Testis (tissue), 2 donors: ENCODE results near the gene TMEM135.

ENCODE experiments used
- CTCF ChIP-seq, 3 experiments: fragments of 450-650 bp in 2 of 3; fragments of 200-600 bp in 1 of 3; sonication (generic) in 1 of 3; IDR thresholded peaks; one replicate each; pipeline ENCODE4 v1.5.1; 2016 to 2019; ENCODE audit warnings: antibody characterized with exemption in 3 of 3, mild to moderate bottlenecking in 2 of 3, moderate library complexity in 1 of 3
- POLR2A ChIP-seq: fragments of 450-650 bp; IDR thresholded peaks from one replicate; pipeline ENCODE4 v1.6.1; 2017; ENCODE audit warnings: antibody characterized with exemption, mild to moderate bottlenecking, moderate library complexity

- TF ChIP-seq CTCF (IDR thresholded peaks at IDR 0.05) = no peak
- TF ChIP-seq POLR2A = no peak
Measured at GRCh38 chr11:87358461-87358860, 320.7 kb downstream of the TMEM135 start.
